ENCODE measurements around the gene NEK11. TPM values are rescaled to one million over a fixed set of nuclear protein-coding genes. Genes with fewer than 3 reads are reported as not detected.

NEK11 gene
- total RNA-seq, 1 experiment from 2014 or later, result 9.5 TPM

- no TSS peak for BruUV-seq (replicated peaks)
- no peaks in the 10 kb centered on the region for H3K36me3 ChIP-seq (ENCODE audit: control insufficient read depth, insufficient read depth, low read length)
- POLR2A ChIA-PET, result no interaction called here
- H3K4me3 ChIP-seq (ENCODE audit: low read depth in 2 of 2, low read length in 2 of 2), result no peak overlapping the region
- ATAC-seq (no peak), DNase-seq (ENCODE audit: low read depth, low spot score) (no peak)
- TF ChIP-seq POLR2AphosphoS5 (IDR thresholded peaks at IDR 0.05; ENCODE audit: low read depth, low read length) (no peak), SIN3A (IDR thresholded peaks at IDR 0.05; ENCODE audit: borderline replicate concordance, insufficient read depth, low read depth, low read length) (no peak), REST (IDR thresholded peaks at IDR 0.05; ENCODE audit: insufficient read depth in 1 of 2, low read depth in 2 of 2, low read length in 1 of 2) (no peak), TCF7L2 (IDR thresholded peaks at IDR 0.05; ENCODE audit: low read depth, low read length) (no peak)
- TF ChIP-seq, protein P1, sequence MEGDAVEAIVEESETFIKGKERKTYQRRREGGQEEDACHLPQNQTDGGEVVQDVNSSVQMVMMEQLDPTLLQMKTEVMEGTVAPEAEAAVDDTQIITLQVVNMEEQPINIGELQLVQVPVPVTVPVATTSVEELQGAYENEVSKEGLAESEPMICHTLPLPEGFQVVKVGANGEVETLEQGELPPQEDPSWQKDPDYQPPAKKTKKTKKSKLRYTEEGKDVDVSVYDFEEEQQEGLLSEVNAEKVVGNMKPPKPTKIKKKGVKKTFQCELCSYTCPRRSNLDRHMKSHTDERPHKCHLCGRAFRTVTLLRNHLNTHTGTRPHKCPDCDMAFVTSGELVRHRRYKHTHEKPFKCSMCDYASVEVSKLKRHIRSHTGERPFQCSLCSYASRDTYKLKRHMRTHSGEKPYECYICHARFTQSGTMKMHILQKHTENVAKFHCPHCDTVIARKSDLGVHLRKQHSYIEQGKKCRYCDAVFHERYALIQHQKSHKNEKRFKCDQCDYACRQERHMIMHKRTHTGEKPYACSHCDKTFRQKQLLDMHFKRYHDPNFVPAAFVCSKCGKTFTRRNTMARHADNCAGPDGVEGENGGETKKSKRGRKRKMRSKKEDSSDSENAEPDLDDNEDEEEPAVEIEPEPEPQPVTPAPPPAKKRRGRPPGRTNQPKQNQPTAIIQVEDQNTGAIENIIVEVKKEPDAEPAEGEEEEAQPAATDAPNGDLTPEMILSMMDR (IDR thresholded peaks at IDR 0.05), result no peak
- in situ Hi-C loops (cut with HindIII; ENCODE audit: low pct_unique_long_range_greater_than_20kb, low sequenced_read_pairs), result no loop called here
- CTCF ChIA-PET, result no interaction called here
- H3K4me1 ChIP-seq (ENCODE audit: control insufficient read depth, insufficient read depth, low read length), result no peaks in the 10 kb centered on the region
- intact Hi-C loops (cut with micrococcal nuclease; ENCODE audit: unreplicated experiment), result no loop called here
- no peak overlapping the region for H3K27ac ChIP-seq (ENCODE audit: low read length)
- H3K9me3 ChIP-seq (ENCODE audit: control insufficient read depth, insufficient read depth, low read depth, low read length), result no peaks in the 10 kb centered on the region
- H3K27me3 ChIP-seq (ENCODE audit: control insufficient read depth, insufficient read depth, low read length), result no peaks in the 10 kb centered on the region
These were observed 298.2 kb downstream of the NEK11 start for GRCh38 chr3:131324923-131325322.

DNA sequence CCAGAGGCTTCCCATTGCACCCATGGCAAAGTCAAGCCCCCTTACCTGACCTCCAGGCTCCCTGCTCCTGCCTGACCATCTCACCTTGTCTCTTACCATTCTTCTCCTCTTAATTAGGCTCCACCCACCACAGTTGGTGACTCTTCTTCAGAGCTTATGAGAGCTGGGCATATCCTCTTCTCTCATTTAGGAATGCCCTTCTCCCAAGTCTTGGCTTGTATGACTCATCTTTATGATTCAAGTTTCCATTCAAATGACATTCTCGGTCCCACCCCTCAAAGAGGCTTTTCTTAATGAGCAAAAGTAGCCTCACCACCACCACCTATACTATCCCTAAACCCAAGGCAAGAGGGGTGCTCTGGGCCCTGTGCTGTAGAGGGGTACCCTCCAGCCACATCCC is 299.6 kb downstream of the NEK11 start:
- ChIA-PET POLR2A (no interaction called here), CTCF (no interaction called here)
- no peaks in the 10 kb centered on the region for H3K36me3 ChIP-seq (ENCODE audit: control insufficient read depth, insufficient read depth, low read length)
- H3K9me3 ChIP-seq (ENCODE audit: control insufficient read depth, insufficient read depth, low read depth, low read length), result no peaks in the 10 kb centered on the region
- H3K4me1 ChIP-seq (ENCODE audit: control insufficient read depth, insufficient read depth, low read length), result peaks cover 6% of the 10 kb centered on the region; the same call in 1 of the 2 replicates
- no peak overlapping the region for H3K27ac ChIP-seq (ENCODE audit: low read length)
- H3K4me3 ChIP-seq (ENCODE audit: low read depth in 2 of 2, low read length in 2 of 2), result no peak overlapping the region
- TF ChIP-seq REST (IDR thresholded peaks at IDR 0.05; ENCODE audit: insufficient read depth in 1 of 2, low read depth in 2 of 2, low read length in 1 of 2) (no peak), TCF7L2 (IDR thresholded peaks at IDR 0.05; ENCODE audit: low read depth, low read length) (no peak)
- TF ChIP-seq, protein P1 (IDR thresholded peaks at IDR 0.05), result no peak
- in situ Hi-C loops (cut with HindIII; ENCODE audit: low pct_unique_long_range_greater_than_20kb, low sequenced_read_pairs) (no loop called here), intact Hi-C loops (cut with micrococcal nuclease; ENCODE audit: unreplicated experiment) (no loop called here)
- ATAC-seq, result no peak
- no peaks in the 10 kb centered on the region for H3K27me3 ChIP-seq (ENCODE audit: control insufficient read depth, insufficient read depth, low read length)
- DNase-seq (ENCODE audit: low read depth, low spot score), result no peak
- no TSS peak for BruUV-seq (replicated peaks)

Measured in Panc1 (cell line).